HFF-Myc (cell line): ENCODE measurements around the gene UTP18.

Experiments
- DNase-seq: peaks from one replicate; pipeline ENCODE4 v3.0.0-alpha.2; 2011; ENCODE audit warnings: low read depth; ENCODE audit errors: extremely low read depth
- H3K4me3 ChIP-seq: replicated peaks from 2 replicates; pipeline ENCODE4 v1.5.1; 2011; ENCODE audit warnings: low read depth, mild to moderate bottlenecking, control low read depth, low read length
- CTCF ChIP-seq: IDR thresholded peaks from 2 replicates; pipeline ENCODE4 v1.5.1; 2012; ENCODE audit warnings: mild to moderate bottlenecking, low read depth, low read length, control low read depth; ENCODE audit errors: missing control alignments

Gene UTP18

GRCh38 chr17:51229889-51230288, 30.5 kb upstream of the UTP18 start:
- TF ChIP-seq CTCF = no peak
- DNase-seq = no peak
- H3K4me3 ChIP-seq = no peak overlapping the region

DNA sequence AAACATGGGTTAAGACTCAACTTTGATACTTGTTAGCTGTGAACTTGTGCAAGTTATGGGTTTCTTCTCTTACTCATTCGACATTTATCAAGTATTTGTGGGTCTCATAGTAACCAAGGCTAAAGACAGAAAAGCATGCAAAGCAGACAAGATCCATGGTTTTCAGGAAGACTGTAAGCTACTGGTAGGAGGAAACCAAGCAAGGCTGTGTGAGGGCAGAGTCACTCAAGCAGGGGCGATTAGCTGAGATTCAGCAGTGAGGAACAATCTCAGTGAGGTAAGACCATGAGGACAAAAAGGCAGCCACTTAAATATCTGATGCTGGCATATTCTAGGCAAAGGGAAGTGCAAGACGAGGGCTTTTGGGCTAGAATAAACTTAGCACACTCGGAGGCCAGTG, 30.0 kb upstream of the UTP18 start:
- no peak for TF ChIP-seq CTCF
- no peak overlapping the region for H3K4me3 ChIP-seq
- no peak for DNase-seq

- no peak overlapping the region for H3K4me3 ChIP-seq
- TF ChIP-seq CTCF = no peak
- no peak for DNase-seq
Measured at GRCh38 chr17:51231999-51232398, 28.3 kb upstream of the UTP18 start.

GRCh38 chr17:51234162-51234561, 26.2 kb upstream of the UTP18 start:
- H3K4me3 ChIP-seq = no peak overlapping the region
- TF ChIP-seq CTCF = no peak
- DNase-seq = no peak

DNA sequence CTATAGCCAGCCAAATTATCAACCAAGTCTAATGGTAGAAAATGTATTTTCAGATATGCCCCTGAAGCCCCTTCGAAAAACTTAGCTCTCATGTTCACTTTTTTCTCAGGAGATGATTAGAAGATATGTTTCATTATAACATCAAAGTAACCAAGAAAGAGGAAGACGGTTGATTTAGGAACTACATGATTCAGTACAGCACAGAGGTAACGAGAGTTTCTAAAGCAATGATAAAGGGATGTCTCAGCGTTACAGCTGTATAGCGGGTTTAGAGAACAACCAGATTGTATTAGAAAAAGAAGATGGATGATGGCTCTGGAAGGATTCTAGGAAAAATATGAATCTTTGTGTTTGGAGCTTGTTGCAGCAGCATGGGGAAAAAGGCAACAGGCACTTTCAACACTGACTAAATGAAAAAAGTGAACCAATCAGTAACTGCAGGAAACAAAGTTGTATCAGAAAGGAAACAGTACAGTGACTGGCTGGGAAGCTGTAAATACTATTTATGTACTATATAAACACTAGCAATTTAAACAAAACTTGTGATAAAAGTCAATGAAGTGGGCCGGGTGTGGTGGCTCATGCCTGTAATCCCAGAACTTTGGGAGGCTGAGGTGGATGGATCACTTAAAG, 22.0 kb upstream of the UTP18 start:
- no peak for DNase-seq
- TF ChIP-seq CTCF = no peak
- H3K4me3 ChIP-seq = no peak overlapping the region

GRCh38 chr17:51240275-51240674, 20.1 kb upstream of the UTP18 start:
- DNase-seq = no peak
- no peak overlapping the region for H3K4me3 ChIP-seq

More at GRCh38 chr17:51240275-51240674, 20.1 kb upstream of the UTP18 start:
- TF ChIP-seq CTCF = no peak
